ENCODE results near the gene KRTAP4-4.
A peak's percentile ranks its signal among the peaks of the same experiment; 100 is the strongest.
"Not testable (repeated sequence)": the region's sequence is repeated elsewhere in the genome, so short reads cannot be mapped to it uniquely, and the experiment has no call there.

Gene KRTAP4-4

GRCh38 chr17:41160648-41161047 is at the start of gene KRTAP4-4:
TSS of gene KRTAP4-4 (minus strand) at chr17:41160748. CDS start at chr17:41160691, 57 bp downstream.
- no peak for DNase-seq

- DNase-seq = no peak
Measured at GRCh38 chr17:41199421-41200078, 39.0 kb upstream of the KRTAP4-4 start.

GRCh38 chr17:41196068-41196467 is 35.5 kb upstream of the KRTAP4-4 start:
- no peak for DNase-seq

GRCh38 chr17:41190328-41190727 is 29.8 kb upstream of the KRTAP4-4 start:
- DNase-seq = no peak

GRCh38 chr17:41189837-41190318 is 29.3 kb upstream of the KRTAP4-4 start, which contains the start of gene KRTAP9-1:
TSS of gene KRTAP9-1 (plus strand) at chr17:41189887. CDS start at chr17:41189887, 0 bp downstream.
- not testable (repeated sequence) for DNase-seq

- DNase-seq = no peak
Measured at GRCh38 chr17:41186872-41187271, 26.3 kb upstream of the KRTAP4-4 start.

- DNase-seq = peak in 1 of 3 donors; percentile 21
Measured at GRCh38 chr17:41185001-41185400, 24.5 kb upstream of the KRTAP4-4 start.

- no peak for DNase-seq
Measured at GRCh38 chr17:41184480-41184961, 24.0 kb upstream of the KRTAP4-4 start, which contains the start of gene KRTAP4-1. TSS of gene KRTAP4-1 (minus strand) at chr17:41184911. CDS start at chr17:41184854, 57 bp downstream.

GRCh38 chr17:41178843-41179616 is 18.5 kb upstream of the KRTAP4-4 start:
- DNase-seq = peak; percentile 15 to 38 (median 24)

- peak; percentile 69 to 83 (median 76) for DNase-seq
Measured at GRCh38 chr17:41178341-41178740, 17.8 kb upstream of the KRTAP4-4 start.

GRCh38 chr17:41177727-41178271 is 17.3 kb upstream of the KRTAP4-4 start, which contains the start of gene KRTAP4-2:
TSS of gene KRTAP4-2 (minus strand) at chr17:41178221. CDS start at chr17:41178164, 57 bp downstream.
- no peak for DNase-seq

GRCh38 chr17:41176744-41177387 is 16.3 kb upstream of the KRTAP4-4 start:
- DNase-seq = peak; percentile 15 to 35 (median 23)

- DNase-seq = no peak
Measured at GRCh38 chr17:41171886-41172285, 11.3 kb upstream of the KRTAP4-4 start.

- DNase-seq = no peak
Measured at GRCh38 chr17:41168121-41168520, 7.6 kb upstream of the KRTAP4-4 start, which contains the start of gene KRTAP4-3. TSS of gene KRTAP4-3 (minus strand) at chr17:41168221. CDS start at chr17:41168172, 49 bp downstream.

GRCh38 chr17:41167561-41167960 is 7.0 kb upstream of the KRTAP4-4 start:
- DNase-seq = no peak

GRCh38 chr17:41163828-41164227 is 3.3 kb upstream of the KRTAP4-4 start:
- DNase-seq = no peak

GRCh38 chr17:41160190-41160589 is 358 bp downstream of the KRTAP4-4 start:
- not testable (repeated sequence) for DNase-seq

- peak; percentile 24 to 32 (median 27) for DNase-seq
Measured at GRCh38 chr17:41153856-41154255, 6.7 kb downstream of the KRTAP4-4 start.

GRCh38 chr17:41151525-41151924 is 9.0 kb downstream of the KRTAP4-4 start:
- no peak for DNase-seq

GRCh38 chr17:41150026-41150425 is 10.5 kb downstream of the KRTAP4-4 start:
- DNase-seq = no peak

- DNase-seq = no peak
Measured at GRCh38 chr17:41149652-41149985, 10.9 kb downstream of the KRTAP4-4 start, which contains the start of gene KRTAP4-5. TSS of gene KRTAP4-5 (minus strand) at chr17:41149825. CDS start at chr17:41149767, 58 bp downstream.

GRCh38 chr17:41148971-41149651 is 11.4 kb downstream of the KRTAP4-4 start:
- DNase-seq = peak in 1 of 3 donors; percentile 14
